Activated CD4-positive, alpha-beta T cell treated with anti-CD3 and anti-CD28 coated beads, Interleukin-2, amount 50 U/mL, for 16 hours (primary cell): ENCODE data around the gene GOLGA6L7.
"Not testable (repeated sequence)": the region's sequence is repeated elsewhere in the genome, so short reads cannot be mapped to it uniquely, and the experiment has no call there.

Experiments used
- DNase-seq: peaks from one replicate; pipeline ENCODE4 v3.0.0-alpha.2; 2020

Gene GOLGA6L7

GRCh38 chr15:28848521-28848920 is at the start of gene GOLGA6L7:
Gene GOLGA6L7 (minus strand): TSS chr15:28848644. CDS start chr15:28848549, 95 bp downstream.
- not testable (repeated sequence) for DNase-seq

- DNase-seq = no peak
These were observed 49.6 kb upstream of the GOLGA6L7 start for GRCh38 chr15:28897861-28898585.

- DNase-seq = no peak
These were observed 48.5 kb upstream of the GOLGA6L7 start for GRCh38 chr15:28896951-28897350.

GRCh38 chr15:28895566-28895965 is 47.1 kb upstream of the GOLGA6L7 start:
- DNase-seq = no peak

- DNase-seq = no peak
These were observed 46.7 kb upstream of the GOLGA6L7 start for GRCh38 chr15:28895146-28895545.

GRCh38 chr15:28894631-28895030 is 46.2 kb upstream of the GOLGA6L7 start:
- DNase-seq = no peak

GRCh38 chr15:28892789-28893610 is 44.6 kb upstream of the GOLGA6L7 start:
- no peak for DNase-seq

- no peak for DNase-seq
These were observed 43.1 kb upstream of the GOLGA6L7 start for GRCh38 chr15:28891588-28891987.

GRCh38 chr15:28890711-28891495 is 42.5 kb upstream of the GOLGA6L7 start:
- no peak for DNase-seq

- DNase-seq = not testable (repeated sequence)
These were observed 41.8 kb upstream of the GOLGA6L7 start for GRCh38 chr15:28890291-28890690.

GRCh38 chr15:28889871-28890270 is 41.4 kb upstream of the GOLGA6L7 start:
- not testable (repeated sequence) for DNase-seq

- DNase-seq = no peak
These were observed 40.9 kb upstream of the GOLGA6L7 start for GRCh38 chr15:28889346-28889745.

GRCh38 chr15:28888900-28889299 is 40.5 kb upstream of the GOLGA6L7 start:
- DNase-seq = no peak

- no peak for DNase-seq
These were observed 40.0 kb upstream of the GOLGA6L7 start for GRCh38 chr15:28888302-28888894.

GRCh38 chr15:28887339-28888174 is 39.1 kb upstream of the GOLGA6L7 start:
- no peak for DNase-seq

GRCh38 chr15:28886431-28887338 is 38.2 kb upstream of the GOLGA6L7 start:
- DNase-seq = no peak

- no peak for DNase-seq
These were observed 37.4 kb upstream of the GOLGA6L7 start, which contains the start of gene APBA2 for GRCh38 chr15:28885630-28886430. Gene APBA2 (plus strand): TSS chr15:28885974. CDS start chr15:29053885, 167,911 bp downstream.

GRCh38 chr15:28885128-28885629 is 36.7 kb upstream of the GOLGA6L7 start:
- no peak for DNase-seq

GRCh38 chr15:28884151-28884940 is 35.9 kb upstream of the GOLGA6L7 start:
- DNase-seq = no peak
